Lower leg skin (tissue), 4 donors: ENCODE results near the gene TREML4. TPM values are rescaled to one million over a fixed set of nuclear protein-coding genes. Genes with fewer than 3 reads are reported as not detected.
"Not testable (repeated sequence)": the region's sequence is repeated elsewhere in the genome, so short reads cannot be mapped to it uniquely, and the experiment has no call there.

Experiments
- DNase-seq, 2 donors: peaks; one replicate each; pipeline ENCODE4 v3.0.0-alpha.2; 2019; ENCODE audit warnings: low spot score in 2 of 2
- H3K4me3 ChIP-seq: fragments of 200-600 bp; sonication (generic); 2 replicates; pipeline ENCODE4 v1.5.1; 2017; ENCODE audit warnings: mild to moderate bottlenecking, low read depth; ENCODE audit not compliant: poor library complexity, severe bottlenecking
- CTCF ChIP-seq, 3 donors: fragments of 450-650 bp; IDR thresholded peaks; one replicate each; pipeline ENCODE4 v1.5.1; 2016; ENCODE audit warnings: antibody characterized with exemption in 3 of 3, mild to moderate bottlenecking in 3 of 3, moderate library complexity in 2 of 3
- POLR2A ChIP-seq, 2 donors: fragments of 450-650 bp; IDR thresholded peaks; one replicate each; pipeline ENCODE4 v1.6.1; 2016 to 2017; ENCODE audit warnings: antibody characterized with exemption in 2 of 2, mild to moderate bottlenecking in 1 of 2, moderate library complexity in 1 of 2
- WGBS, 2 donors: methylation state at CpG; one replicate each; pipeline ENCODE4 v1.1.5; 2018; 5-methylcytosine and 5-hydroxymethylcytosine counted together
- intact Hi-C: fragments of 100-400 bp; cut with DNase I; formaldehyde crosslinking; loops from one replicate; pipeline ENCODE4 v1.15.0; 2023; ENCODE audit warnings: low total_unique reads
- total RNA-seq, 4 donors: library from RNA; depleted of rRNA; stranded (reverse); fragments of >200 nt; gene quantifications; one replicate each; pipeline ENCODE4 v1.1.0, GENCODE V29; 2016

The TREML4 gene
- total RNA-seq, 4 donors from 2014 or later = not detected

- whole genome bisulfite sequencing, 2 donors = 78 to 80% methylated on average over 10 of the region's 10 CpGs
- H3K4me3 ChIP-seq = no peak overlapping the region
Measured at GRCh38 chr6:41186031-41186562, 42.1 kb upstream of the TREML4 start.

GRCh38 chr6:41187924-41188886 is 39.9 kb upstream of the TREML4 start:
- intact Hi-C loops = no loop called here
- TF ChIP-seq CTCF (IDR thresholded peaks at IDR 0.05) = no peak
- TF ChIP-seq POLR2A (IDR thresholded peaks at IDR 0.05) = no peak
- no peak overlapping the region for H3K4me3 ChIP-seq
- DNase-seq = no peak
- WGBS, 2 donors = 83 to 94% methylated on average over 8 of the region's 8 CpGs

More at GRCh38 chr6:41186031-41186562, 42.1 kb upstream of the TREML4 start:
- TF ChIP-seq CTCF (IDR thresholded peaks at IDR 0.05) (no peak), POLR2A (IDR thresholded peaks at IDR 0.05) (no peak)
- intact Hi-C loops = no loop called here
- no peak for DNase-seq

- H3K4me3 ChIP-seq, DNase-seq, intact Hi-C loops: not testable (repeated sequence)
Measured at GRCh38 chr6:41189046-41189445, 39.1 kb upstream of the TREML4 start.

- H3K4me3 ChIP-seq = no peak overlapping the region
- intact Hi-C loops = no loop called here
- DNase-seq = no peak
- no peak for TF ChIP-seq CTCF (IDR thresholded peaks at IDR 0.05)
- TF ChIP-seq POLR2A (IDR thresholded peaks at IDR 0.05) = no peak
- WGBS, 2 donors = 93 to 97% methylated on average over 2 of the region's 2 CpGs
Measured at GRCh38 chr6:41189967-41190366, 38.2 kb upstream of the TREML4 start.

GRCh38 chr6:41190791-41191190 is 37.4 kb upstream of the TREML4 start:
- no peak for DNase-seq
- WGBS, 2 donors = 79 to 84% methylated on average over 3 of the region's 3 CpGs
- no peak overlapping the region for H3K4me3 ChIP-seq
- TF ChIP-seq CTCF (IDR thresholded peaks at IDR 0.05) (no peak), POLR2A (IDR thresholded peaks at IDR 0.05) (no peak)
- intact Hi-C loops = no loop called here

- DNase-seq = no peak
- TF ChIP-seq CTCF (IDR thresholded peaks at IDR 0.05) (no peak), POLR2A (IDR thresholded peaks at IDR 0.05) (no peak)
- intact Hi-C loops = no loop called here
- no peak overlapping the region for H3K4me3 ChIP-seq
- WGBS, 2 donors = 21 to 25% methylated on average over 6 of the region's 6 CpGs
Measured at GRCh38 chr6:41191569-41191968, 36.6 kb upstream of the TREML4 start.
